HG02623 (cell line): Measurements from ENCODE around the gene AFF2.

Experiments
- ATAC-seq: cut with Tn5 transposase; IDR thresholded peaks from one replicate; pipeline ENCODE4 v1.9.1; 2021; ENCODE audit warnings: moderate library complexity; ENCODE audit not compliant: unreplicated experiment

The AFF2 gene

DNA sequence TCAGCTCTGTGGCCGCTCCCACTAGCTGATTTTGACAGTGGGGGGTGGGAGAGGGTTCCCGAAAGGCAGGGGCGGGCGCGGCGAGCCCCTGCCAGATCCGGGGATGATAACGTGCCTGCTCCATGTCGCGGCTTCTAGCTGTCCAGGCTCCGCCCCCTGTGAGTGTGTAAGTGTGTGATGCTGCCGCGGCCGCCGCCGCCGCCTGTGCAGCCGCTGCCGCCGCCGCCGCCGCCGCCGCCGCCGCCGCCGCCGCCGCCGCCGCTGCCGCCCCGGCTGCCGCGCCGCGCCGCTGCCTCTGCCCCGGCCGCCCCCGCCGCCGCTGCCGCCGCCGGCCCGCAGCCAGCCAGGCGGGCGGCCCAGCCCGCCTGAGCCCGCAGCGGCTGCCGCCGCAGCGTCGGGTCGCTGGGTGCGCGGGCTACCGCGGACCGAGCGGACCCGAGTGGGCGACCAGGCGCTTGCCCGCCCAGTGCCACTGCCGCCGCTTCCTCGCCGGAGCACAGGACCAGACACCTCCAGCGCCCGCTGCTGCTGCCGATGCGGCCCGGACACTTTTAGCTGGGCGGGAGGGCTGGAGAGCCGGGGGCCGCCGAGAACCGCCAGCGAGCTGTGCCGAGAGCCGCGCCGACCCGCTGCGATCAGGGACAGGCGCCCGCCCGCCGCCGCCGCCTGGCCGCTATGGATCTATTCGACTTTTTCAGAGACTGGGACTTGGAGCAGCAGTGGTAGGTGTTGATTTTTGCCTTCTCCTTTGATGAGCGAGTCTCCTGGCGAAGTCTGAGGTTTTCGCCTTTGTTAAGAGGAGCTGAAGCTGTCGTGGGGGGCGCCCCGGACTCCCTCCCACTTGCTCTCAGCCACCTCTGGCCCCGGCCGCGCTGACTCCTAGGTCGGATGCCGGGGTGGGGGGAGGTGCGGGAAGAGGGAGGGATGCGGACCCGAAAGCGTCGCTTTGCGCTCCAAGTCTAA is at the start of gene AFF2:
Gene AFF2, plus strand, starts transcription at position 195 of the 963 bp plus-strand sequence. Its CDS starts 481 bp downstream, at position 676.
- peak; percentile 49 for ATAC-seq

DNA sequence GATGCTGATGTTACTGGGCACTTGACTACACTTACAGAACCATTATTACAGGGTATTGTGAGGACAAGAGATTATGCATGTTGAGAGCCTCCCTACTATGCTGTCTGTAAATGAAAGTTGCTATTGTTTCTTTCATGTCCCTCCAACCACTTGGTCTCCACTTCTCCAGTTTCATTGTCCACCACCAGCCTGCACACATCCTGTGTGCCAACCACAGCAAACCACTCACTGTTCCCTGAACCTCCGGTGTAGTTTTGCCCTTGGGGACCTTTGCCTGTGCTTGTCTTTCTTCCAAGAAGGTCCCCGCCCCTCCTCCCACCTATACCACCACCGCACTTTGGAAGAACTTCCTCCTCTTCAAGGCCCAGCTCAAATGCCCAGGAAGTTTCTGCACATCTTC is 43.1 kb upstream of the AFF2 start:
- ATAC-seq = no peak

GRCh38 chrX:148459343-148459742 is 41.1 kb upstream of the AFF2 start:
- peak; percentile 95 for ATAC-seq

GRCh38 chrX:148466292-148466691 is 34.1 kb upstream of the AFF2 start:
- ATAC-seq = peak; percentile 82

GRCh38 chrX:148470324-148470723 is 30.1 kb upstream of the AFF2 start:
- ATAC-seq = no peak

GRCh38 chrX:148474030-148474429 is 26.4 kb upstream of the AFF2 start:
- ATAC-seq = no peak

- ATAC-seq = no peak
These were observed 8.4 kb upstream of the AFF2 start for GRCh38 chrX:148492057-148492456.

DNA sequence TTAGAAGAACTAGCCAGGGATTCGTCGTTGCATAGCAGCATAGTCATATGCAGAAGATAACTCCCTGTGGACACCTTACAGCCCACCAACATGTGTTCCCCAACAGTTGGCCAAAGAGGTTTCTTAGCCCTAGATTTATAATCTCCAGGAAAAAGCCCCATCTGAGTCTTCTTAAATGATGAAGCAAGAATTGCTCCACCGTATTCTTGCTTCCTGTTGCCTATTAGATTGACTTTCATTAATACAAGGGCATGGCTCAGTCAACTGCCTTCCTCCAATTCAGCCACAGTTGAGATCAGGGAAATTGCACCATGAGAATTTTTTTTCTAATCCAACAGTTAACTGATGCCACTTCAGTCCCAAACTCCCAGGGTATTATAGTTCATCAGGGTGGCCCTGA is 5.2 kb upstream of the AFF2 start:
- ATAC-seq = no peak

GRCh38 chrX:148498067-148498466 is 2.4 kb upstream of the AFF2 start:
- ATAC-seq = no peak

- ATAC-seq = no peak
These were observed 587 bp upstream of the AFF2 start for GRCh38 chrX:148499638-148500422.

GRCh38 chrX:148501386-148502066 is 1.1 kb downstream of the AFF2 start:
- ATAC-seq = no peak

GRCh38 chrX:148504506-148504905 is 4.1 kb downstream of the AFF2 start:
- no peak for ATAC-seq

DNA sequence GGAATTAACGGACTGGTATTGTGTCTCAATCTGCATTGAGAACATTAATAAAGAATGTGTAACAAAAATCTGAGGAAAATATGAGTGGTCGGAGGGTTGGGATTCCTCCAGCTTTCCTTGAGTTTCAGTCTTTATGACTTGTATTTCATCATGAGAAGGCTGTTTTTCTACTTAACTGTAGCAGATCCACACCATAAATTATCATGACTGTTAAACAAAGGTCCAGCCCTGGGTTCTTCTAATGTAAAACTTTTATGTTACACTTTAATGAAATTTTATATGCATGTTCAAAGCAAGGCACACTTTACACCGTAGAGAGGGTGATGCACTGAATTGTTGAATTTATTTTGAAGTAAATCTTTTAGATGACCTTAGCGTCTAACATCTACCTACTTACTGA is 7.0 kb downstream of the AFF2 start:
- ATAC-seq = no peak

DNA sequence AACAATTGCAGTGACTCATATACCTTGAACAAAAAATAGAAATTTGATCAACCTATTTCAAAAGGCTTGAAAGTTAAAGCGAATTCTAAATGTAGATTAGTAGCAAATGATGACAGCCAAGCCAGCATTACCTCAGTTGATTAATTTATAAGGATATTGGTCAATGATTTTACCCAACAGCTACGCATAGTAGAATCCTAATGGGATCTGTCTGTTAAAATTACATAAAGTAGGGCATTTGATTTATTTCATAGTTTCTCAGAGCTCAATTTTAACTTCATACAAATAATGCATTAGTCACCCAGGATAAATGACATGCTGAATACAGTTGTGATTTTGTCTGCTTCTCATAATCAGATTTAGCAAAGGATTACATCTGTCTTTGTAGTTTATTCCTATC is 12.0 kb downstream of the AFF2 start:
- no peak for ATAC-seq

DNA sequence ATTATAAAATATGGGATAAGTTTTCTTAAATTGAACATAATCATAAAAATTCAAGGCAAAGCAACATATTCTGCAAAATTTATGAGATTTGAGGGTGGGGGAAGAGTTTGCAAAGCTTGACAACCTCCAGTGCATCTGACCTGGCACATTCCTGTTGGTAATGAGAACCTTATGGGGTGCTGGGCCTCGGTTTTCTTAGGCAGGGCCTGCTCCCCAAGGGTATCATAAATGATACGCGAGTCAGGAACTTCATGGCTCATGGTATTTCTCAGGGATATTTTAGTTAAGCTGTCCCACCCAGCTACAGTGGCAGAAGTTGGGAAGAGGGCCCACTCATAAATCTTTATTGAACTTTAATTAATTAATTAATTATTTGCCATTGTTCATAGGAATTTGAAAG is 13.2 kb downstream of the AFF2 start:
- no peak for ATAC-seq

GRCh38 chrX:148517176-148517575 is 16.8 kb downstream of the AFF2 start:
- ATAC-seq = no peak

DNA sequence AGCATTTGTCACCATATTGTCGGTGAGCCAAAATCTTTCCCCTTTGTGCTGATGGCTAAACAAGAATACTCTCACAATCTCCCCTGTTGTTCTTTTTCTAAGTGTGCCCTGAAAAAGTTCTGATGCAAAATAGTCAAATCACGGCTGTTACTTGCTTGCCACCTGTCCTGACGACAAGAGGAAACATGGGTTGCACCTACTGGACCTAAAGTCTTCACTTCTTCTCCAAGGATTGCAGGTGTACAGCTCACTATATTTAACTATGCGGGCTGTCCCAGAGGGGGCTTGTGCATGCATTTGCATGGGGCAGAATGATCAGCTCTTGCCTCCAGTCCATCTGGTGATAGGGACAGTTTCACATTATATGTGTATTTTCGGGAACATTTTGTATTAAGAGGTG is 21.6 kb downstream of the AFF2 start:
- no peak for ATAC-seq

DNA sequence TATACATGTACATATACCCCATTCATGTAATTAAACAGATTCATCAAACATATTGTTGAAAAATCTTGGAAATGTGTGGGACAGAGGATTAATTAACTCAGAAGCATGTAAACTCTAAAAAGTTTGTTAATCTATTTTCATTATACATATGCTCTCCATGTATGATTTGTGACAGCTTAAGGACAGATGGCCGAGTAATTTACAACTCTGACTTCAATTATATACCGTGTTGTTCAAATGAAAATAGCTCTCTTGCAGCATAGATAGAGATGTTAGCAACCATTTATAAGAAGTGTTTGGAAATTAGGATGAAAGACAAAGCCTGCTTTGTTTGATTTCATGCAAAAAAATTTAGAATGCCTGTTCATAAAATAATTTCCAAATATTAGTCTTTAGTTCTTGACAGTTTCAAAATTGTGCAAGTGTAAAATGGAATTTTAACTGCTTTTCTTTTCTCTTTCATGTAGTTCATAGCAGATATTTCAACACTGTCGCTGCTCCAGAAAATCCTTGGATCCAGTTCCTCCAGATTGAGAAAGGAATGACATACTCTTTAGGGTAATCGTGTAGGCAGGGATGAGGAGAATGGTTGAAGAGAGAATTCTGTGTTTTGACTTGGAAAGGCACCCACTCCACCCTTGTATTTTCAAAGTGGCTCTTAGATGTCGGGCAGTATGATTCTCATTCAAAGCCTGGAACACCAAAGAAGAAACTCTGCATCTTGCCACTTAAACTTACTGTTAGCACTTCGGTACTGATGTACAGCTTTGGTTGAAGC is 23.1 kb downstream of the AFF2 start:
- ATAC-seq = no peak

- no peak for ATAC-seq
These were observed 30.2 kb downstream of the AFF2 start for GRCh38 chrX:148530464-148531077.

DNA sequence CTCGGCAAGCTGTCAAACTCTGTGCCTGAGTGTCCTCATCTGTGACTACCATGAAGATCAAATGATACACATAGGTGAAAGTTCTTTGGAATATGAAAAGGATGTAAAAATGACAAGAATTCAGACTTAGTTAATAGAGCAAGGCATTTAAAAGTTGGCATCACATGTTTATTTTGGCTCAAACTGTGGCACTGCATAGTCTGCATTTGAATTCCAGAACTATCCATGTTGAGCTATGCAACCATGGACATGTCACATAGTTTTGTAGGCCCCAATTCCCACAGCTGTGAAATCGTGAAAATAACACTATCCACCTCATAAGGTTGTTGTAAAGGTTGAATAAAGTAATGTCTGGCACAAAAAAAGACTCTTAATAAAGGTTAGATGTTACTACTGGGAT is 33.9 kb downstream of the AFF2 start:
- ATAC-seq = no peak
